ENCODE results near the gene CEP85L. TPM values are rescaled to one million over a fixed set of nuclear protein-coding genes. Genes with fewer than 3 reads are reported as not detected.
A peak's percentile ranks its signal among the peaks of the same experiment; 100 is the strongest.

CEP85L gene
- polyA plus RNA-seq, 1 donor = 23.7 TPM

DNA sequence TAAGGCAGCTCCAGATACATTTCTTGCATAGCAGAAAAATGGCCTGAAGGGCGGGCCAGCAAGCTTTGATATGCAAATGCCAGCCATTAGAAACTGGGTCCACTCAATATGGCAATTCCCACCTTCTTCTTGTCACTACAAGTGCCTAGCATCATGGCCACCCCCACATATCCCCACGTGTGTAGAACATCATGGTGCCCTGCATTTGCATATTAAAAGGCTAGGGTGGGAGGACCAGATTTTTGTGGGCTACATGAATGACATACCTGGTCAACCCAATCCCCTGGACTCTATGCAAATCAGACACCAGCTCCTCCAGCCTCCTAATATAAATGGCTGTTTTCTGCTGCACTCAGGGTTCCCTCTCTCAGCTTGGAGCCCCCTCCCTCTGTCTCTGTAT, 71.6 kb downstream of the CEP85L start:
- no peak for DNase-seq (ENCODE audit: low read depth)

DNA sequence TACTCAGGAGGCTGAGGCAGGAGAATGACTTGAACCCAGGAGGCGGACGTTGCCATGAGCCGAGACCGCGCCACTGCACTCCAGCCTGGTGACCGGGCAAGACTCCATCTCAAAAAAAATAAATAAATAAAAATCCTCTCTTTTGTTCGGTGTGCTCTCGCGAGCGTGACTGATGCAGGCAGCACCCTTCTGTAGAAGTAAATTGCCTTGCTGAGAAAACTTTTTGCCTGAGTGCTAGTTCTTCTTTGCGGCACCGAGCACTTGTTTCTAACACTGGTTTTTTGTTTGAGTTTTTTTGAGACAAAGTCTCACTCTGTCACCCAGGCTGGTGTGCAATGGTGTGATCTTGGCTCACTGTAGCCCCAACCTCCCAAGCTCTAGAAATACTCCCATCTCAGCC, 72.8 kb downstream of the CEP85L start:
- DNase-seq (ENCODE audit: low read depth) = no peak

DNA sequence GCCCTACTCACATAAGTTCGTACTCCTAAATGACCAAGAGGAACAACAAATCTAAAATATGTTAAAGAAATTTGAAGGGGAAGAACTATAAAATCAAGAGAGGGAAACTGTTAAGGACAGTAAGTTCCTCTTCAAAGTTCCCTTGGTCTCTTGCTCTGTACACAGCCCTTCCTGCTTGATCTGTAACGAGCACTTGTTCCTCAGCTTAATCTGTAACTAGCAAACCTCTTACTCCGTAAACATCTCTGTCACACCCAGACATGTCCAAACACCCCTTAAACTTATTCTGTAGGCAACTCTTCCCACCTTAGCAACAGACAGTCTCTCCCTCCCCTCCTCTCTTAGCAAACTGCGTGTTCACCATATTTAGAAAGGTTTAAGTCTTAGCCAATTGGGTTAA, 73.4 kb downstream of the CEP85L start:
- no peak for DNase-seq (ENCODE audit: low read depth)

DNA sequence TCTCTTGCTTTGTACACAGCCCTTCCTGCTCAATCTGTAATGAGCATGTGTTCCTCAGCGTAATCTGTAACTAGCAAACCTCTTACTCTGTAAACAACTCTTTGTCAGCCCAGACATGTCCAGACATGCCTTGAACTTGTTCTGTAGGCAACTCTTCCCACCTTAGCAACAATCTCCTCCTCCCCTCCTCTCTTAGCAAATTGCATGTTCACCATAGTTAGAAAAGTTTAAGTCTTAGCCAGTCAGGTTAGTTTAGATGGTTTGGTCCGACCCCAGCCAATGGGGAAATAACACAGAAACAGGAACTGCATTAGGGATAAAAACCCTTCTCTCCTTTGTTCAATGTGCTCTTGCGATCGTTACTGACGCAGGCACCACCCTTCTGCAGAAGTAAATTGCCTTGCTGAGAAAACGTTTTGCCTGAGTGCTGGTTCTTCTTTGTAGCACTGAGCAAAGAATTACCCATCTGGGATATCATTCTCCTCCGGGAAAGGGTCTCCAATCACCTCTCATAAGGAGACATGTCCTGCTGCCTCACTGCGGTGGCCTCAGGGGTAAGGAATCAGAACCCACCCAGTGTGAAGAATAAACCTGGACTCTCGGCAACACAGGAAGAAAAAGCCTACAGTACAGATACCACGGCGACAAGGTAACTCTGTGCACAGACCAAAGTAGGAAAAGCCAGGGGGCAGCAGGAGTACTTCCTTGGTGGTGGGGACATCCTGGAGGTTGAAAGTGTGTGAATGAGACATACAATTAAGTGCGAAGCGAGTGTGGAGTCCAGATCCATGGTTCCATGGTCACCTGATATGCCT, 77.1 kb downstream of the CEP85L start:
- no peak for DNase-seq (ENCODE audit: low read depth)

DNA sequence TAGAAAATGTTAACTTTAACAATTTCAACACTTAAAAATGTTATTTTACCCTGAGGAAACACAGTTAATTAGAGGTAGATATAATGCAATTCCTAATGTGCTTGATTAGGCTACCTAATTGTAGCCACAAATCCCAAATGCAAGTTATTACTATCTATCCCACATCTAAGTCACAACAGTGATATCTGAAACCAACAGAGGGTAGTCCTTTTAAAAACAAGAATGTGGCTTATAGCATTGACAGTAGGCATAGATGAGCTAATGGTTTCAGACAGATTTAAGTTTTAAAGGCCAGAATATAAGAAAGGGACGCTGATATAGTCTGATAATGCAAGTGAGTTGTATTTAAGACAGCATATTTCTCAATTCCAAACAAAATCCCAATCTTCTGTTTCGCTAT, 80.3 kb downstream of the CEP85L start:
- DNase-seq (ENCODE audit: low read depth) = no peak

DNA sequence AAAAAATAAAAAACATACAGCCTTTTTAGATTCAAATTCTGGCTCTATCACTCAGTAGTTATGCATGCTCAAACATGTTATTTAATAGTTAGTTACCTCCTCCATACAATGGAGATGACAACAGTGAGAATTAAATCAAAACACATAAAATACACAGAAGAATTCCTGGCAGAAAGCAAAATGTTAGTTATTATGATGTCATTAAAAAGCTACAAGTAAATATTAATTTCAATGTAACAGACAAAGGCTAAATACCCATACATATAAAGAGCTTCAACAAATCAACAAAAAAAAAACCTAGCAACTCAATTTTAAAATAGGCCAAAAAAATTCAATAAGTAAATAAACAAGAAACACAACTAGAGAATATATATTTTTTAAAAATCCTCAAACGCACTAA, 81.9 kb downstream of the CEP85L start:
- DNase-seq (ENCODE audit: low read depth) = no peak

DNA sequence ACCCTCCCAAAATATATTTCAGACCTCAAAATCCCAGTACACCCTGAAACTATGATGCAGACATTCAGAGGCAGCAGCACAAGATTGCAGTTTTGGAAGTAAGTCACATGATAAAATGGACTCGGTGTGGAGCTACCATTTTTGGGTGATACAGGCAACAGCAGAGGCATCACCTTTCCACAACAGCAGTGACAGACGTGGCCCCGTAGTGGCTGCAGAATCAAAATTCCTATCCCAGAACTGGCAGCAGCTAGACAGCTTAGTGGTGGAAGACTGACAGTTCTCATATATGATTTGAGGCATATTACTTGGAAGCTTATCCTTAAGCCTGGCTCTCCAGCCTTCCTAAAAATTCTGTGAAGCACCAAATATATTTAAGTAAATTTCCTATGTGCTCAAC, 83.4 kb downstream of the CEP85L start:
- no peak for DNase-seq (ENCODE audit: low read depth)

DNA sequence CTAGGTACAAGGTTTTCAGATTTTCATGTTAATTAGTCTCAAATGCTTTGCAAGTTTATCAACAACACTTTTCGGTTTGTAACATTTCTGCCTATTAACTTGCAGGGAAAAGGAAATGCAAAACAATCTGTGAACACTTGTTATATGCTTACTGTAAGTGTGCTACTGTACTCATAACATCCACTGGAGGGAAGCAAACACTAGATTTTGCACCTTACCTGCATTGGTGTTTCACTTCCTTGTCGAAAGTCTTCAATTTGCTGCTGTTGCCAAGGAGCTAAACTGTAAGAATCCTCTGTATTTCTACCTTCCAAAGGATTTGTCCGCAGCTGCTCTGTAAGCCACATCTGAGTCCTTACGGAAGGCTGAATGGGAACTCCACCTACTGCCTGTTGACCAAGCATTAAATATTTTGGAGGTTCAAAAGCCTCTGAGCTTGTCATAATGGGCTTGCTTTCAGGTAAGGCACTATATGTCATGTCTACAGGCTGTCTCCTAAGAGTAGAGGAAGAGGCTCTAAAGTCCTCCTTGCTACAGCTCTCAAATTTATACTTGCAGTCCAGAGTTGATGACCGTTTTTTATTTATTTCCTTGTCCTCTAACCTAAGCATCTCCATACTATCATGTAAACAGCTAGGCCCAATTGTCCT, 86.0 kb downstream of the CEP85L start:
- peak; percentile 14 for DNase-seq (ENCODE audit: low read depth)

DNA sequence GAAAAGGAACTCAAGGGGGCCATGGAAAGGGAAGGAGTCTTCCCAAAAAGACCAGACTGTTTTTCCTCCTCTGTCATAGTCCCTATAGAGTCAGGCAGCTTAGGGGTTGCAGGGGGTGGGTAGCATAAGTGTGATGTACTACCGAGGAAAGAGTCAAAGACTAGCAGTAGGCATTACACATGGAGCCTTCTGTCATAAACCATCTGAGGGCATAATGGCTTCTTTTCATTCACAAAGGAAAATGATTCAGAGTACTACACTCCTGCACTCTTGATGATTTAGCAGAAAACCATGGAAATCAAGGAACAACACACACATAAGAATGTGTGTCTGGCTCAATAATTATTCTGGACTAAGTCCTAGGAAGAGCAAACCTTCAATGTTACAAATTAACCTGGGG, 88.4 kb downstream of the CEP85L start:
- no peak for DNase-seq (ENCODE audit: low read depth)

DNA sequence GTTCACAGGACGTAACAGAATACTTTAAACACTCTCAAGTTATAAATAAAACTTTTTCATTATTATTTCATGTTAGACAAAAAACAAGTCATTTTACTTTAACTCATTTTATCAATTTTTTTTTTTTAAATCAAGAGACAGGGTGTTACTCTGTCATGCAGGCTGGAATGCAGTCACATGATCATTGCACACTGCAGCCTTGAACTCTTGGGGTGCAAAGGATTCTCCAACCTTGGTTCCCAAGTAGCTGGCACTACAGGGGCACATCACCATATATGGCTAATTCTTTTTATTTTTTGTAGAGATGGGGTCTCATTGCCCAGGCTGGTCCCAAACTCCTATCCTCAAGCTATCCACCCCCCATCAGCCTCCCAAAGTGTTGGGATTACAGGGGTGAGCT, 89.1 kb downstream of the CEP85L start:
- DNase-seq (ENCODE audit: low read depth) = no peak

DNA sequence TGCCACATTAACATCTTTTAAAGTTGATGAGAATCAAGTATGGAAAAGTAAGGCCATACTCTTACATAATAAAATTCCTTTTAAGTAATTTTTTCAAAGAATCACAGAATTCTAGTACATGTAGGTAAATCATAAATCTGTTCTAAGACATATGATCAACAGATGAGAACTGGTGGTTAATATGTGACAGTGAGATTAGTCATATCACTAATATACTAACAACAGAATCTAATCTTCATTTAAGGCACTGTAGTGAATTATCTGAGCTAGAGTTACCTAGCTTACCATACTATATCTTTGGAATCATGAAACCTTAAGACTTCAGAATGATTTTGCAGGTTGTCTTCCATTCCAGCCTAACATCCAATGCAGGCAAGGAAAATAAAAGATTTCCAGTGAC, 91.7 kb downstream of the CEP85L start:
- no peak for DNase-seq (ENCODE audit: low read depth)

DNA sequence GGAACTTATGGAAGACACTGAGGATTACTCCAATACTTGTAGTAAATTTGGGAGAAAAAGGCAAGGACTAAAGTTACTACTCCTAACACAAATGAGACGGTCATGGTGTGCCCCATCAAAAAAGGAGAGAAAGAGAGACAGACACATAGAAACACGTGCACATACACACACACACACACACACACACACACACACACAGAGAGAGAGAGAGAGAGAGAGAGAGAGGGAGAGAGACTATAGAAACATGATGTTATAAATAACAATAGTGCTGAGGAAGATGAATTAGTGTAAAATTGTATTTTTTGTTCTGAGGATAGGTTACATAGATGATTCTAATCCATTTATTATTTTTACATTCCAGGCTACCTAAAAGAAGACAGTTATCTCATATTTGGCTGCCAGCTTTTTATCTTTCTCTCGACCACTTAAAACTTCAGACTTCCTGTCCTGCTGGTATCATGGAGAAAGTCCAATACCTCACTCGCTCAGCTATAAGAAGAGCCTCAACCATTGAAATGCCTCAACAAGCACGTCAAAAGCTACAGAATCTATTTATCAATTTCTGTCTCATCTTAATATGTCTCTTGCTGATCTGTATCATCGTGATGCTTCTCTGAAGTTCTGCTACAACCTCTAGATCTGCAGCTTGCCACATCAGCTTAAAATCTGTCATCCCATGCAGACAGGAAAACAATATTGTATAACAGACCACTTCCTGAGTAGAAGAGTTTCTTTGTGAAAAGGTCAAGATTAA, 92.8 kb downstream of the CEP85L start:
- DNase-seq (ENCODE audit: low read depth) = no peak

DNA sequence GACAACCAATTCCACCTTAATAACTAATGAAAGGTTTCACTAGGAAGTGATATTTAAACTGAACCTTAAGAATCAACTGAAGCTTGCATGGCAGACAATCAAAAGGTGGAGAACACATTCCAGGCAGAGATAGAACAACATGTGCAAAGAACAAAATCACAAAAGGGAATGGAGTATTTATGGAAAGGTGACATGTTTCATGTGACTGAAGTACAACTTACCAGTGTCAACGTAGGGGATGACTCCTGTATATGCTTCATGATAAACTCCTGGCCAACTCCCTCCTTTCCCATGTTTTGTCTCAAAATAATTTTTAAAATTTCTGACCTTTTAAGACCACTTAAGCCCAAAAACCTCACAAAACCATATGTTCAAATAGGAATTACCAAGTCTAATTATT, 96.7 kb downstream of the CEP85L start:
- no peak for DNase-seq (ENCODE audit: low read depth)

DNA sequence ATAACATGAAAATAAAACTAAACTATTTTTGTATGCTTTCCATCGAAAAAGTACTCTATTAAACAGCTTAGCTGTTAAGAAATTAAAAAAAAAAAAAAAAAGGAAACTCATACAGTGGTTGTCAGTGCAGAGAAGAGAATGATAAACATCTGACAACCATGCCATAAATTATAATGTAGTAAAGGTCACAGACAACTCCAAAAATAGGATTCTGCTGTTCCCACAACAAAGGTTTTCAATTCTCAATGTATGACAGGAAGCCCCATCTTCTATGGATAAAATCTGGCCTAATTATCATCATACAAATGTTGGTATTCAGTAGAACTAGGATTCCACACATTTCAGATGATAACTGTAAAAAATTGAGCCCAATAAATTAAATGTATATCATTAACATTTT, 98.3 kb downstream of the CEP85L start:
- no peak for DNase-seq (ENCODE audit: low read depth)

DNA sequence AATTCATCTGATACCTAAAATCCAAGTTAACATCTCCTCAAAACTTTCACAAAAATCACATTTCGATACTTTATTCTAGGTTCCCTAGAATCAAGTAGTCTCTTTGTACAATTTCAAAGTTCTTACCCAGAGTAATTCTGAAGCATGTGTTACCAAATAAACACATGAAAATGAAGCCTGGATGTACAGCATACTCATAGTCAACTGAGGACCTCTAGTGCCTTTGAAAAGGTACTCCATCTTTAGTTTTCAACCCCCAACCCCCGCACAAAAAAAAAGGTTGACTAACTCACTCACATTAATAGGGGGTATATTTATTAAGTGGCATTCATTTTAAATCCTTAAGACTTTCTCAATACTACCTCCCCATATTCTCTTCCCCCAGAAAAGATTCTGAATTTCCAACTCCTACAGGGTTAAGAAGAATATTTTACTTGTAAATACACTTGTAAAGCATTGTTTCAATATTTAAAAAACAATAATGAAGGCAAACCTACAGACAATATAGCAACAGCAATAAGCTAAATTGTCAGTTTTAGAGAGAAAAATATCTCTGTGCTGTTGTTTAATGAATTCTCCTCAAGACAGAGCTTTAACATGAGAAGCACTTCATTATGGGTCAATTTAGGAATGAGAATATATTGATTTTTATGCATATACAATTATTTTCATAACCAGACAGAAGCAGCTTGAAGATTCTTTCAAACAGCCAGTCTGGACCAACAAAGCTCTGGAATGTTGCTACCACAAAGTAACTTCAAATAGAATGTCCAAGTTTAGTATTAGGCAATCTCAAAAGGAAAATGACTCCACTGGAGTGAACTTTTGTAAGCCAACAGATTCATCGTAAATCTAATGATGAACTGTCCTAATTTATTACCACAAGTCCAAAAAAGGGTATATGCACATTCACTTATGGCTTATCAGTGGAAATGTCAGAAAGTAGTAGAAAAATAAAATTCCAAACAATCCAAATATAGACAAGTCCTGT, 100.0 kb downstream of the CEP85L start:
- DNase-seq (ENCODE audit: low read depth) = peak; percentile 19

DNA sequence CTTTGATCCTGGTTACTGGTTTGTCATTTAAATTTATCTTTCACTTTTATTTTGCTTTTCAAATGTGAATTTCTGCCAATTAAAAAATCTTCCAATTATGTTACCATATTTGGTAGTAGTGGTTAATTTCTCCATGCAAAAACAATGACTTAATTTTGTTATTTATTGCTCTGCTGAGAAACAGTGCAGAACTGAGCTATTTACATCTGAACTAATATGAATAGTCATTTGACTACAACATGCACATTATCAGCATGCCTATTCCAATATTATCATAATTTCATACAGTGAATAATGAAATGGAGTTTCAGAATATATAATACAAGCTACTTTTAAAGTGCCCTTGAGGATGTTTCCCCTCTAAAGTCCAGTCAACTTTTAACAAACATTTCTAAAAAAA, 102.8 kb downstream of the CEP85L start:
- no peak for DNase-seq (ENCODE audit: low read depth)

DNA sequence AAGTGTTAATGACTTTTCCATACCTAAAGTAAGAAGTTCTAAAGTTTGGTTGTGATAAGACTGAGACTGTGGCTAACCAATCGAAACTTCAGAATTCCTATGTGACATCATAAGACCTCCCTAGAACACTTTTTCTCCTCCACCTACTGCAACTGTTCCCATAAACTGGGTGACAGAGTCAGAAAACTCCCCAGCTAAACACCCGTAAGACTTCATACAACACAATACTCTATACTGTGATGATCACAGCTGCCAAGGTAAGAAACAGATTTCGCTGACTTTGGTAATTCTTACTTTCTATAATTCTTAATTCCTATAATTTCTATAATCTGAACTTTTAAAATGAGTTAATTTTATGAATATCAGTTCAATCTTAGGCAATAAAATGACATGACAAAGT, 103.3 kb downstream of the CEP85L start, which contains the start of gene PLN:
Gene PLN, plus strand, starts transcription at position 161 of the 400 bp plus-strand sequence. CDS start 10,626 bp downstream, outside the sequence.
- DNase-seq (ENCODE audit: low read depth) = no peak

DNA sequence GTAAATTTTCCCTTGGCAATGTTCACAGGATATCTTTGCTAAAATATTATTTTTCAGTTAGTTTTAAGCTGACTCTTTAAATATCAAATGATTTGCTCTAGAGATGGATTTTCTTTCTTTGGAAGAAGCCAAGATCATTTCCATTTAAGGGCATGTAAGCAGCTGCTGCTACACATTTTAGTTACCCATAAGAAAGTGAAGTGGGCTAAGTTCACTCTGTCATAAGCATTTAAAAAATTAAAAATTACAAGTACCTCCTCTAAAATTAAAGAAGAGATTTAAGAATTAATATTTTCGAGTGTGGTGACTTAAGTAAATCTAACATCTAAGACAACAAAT, 104.5 kb downstream of the CEP85L start:
- DNase-seq (ENCODE audit: low read depth) = no peak

DNA sequence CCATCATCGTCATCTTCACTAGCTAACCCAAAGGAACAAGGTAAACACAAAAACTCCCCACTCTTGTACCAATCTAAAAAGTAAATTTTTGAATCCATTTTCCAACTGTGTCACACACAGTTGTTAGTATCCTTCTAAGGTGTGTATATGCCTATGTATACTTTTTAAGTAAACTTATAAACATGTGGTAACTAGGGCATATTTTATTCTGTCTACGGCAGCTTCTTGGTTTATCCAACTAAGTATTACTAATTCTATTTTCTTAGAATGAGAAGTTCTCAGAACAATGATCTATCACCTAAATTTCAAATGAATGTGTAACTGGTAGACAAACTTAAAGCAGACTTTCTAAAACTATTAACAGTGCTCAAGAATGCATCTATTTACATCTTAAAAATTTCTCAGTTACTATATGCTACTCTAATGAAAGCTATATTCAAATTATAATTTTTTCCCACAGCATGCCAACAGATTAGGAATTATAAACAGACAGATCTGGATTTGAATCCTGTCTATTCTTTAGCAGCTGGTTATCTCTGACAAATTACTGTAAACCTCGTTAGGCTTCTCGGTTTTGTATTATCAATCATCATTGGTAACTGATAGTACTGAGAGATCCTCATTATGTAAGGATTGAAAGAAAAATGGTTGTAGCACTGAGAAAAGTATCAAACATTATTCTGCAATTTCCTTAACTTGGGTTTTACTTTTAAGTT, 105.1 kb downstream of the CEP85L start:
- DNase-seq (ENCODE audit: low read depth) = no peak

DNA sequence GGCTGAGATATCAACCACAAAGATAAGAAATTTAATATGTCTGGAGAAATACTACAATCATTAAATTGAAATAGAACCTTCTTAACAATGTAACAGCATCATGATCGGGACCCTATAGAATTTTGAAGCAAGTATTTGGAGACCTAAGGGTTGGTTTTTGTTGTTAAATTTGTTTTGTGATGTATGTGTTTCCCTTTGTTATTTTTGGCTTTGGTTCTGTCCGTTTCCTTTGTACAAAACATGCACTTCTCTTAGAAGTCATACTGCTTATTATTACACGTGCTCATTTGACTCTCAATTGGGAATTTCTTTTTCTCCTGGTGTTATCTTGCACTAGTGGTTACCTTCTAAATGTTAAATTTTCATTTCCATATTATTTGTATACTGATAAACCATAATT, 107.3 kb downstream of the CEP85L start:
- no peak for DNase-seq (ENCODE audit: low read depth)
